ENCODE data around the gene ZFYVE19. TPM values are rescaled to one million over a fixed set of nuclear protein-coding genes. Genes with fewer than 3 reads are reported as not detected.
A peak's percentile ranks its signal among the peaks of the same experiment; 100 is the strongest.

The ZFYVE19 gene
- total RNA-seq, 1 donor from 2014 or later: 61.0 TPM

DNA sequence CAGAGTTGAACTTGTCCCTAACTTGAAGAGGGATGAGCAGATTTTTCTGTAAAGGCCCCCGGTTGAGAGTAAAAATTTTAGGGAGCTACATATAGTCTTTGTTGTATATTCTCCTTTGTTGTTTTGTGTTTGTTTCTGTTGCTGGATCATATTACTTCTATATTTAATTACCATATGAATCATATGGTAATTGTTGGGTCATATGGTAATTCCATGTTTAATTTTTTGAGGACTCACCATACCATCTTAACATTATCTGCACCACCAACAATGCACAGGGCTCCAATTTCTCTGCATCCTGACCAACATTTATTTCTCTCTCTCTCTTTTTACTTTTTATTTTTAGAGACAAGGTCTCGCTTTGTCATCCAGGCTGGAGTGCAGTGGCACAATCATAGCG lies 7.4 kb upstream of the ZFYVE19 start:
- intact Hi-C loops (cut with DNase I): no loop called here
- DNase-seq (ENCODE audit: low spot score in 2 of 2): no peak
- no peak overlapping the region for H3K27ac ChIP-seq

DNA sequence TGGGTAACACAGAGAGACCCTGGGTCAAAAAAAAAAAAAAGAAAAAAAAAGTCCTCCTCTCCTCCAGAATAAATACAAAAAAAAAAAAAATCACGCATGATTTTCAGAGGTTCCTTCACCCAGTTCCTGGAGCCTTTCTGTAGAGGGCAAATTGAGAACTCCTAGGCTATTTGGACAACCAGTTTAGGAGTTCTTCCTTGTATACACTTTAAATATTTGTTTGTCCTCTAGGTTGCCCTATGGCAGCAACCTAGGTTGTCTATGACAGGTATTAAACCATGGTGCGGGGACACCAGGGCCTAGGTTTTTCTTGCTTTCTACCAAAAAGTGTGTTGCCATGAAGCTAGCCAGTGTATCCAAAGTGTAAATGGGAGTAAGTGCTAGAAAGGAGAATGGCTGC lies 3.8 kb upstream of the ZFYVE19 start:
- DNase-seq (ENCODE audit: low spot score in 2 of 2): no peak
- intact Hi-C loops (cut with DNase I): no loop called here
- H3K27me3 ChIP-seq: no peaks in the 10 kb centered on the region
- TF ChIP-seq, protein P1, sequence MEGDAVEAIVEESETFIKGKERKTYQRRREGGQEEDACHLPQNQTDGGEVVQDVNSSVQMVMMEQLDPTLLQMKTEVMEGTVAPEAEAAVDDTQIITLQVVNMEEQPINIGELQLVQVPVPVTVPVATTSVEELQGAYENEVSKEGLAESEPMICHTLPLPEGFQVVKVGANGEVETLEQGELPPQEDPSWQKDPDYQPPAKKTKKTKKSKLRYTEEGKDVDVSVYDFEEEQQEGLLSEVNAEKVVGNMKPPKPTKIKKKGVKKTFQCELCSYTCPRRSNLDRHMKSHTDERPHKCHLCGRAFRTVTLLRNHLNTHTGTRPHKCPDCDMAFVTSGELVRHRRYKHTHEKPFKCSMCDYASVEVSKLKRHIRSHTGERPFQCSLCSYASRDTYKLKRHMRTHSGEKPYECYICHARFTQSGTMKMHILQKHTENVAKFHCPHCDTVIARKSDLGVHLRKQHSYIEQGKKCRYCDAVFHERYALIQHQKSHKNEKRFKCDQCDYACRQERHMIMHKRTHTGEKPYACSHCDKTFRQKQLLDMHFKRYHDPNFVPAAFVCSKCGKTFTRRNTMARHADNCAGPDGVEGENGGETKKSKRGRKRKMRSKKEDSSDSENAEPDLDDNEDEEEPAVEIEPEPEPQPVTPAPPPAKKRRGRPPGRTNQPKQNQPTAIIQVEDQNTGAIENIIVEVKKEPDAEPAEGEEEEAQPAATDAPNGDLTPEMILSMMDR (IDR thresholded peaks at IDR 0.05): no peak
- H3K4me1 ChIP-seq: peaks cover 0 to 11% of the 10 kb centered on the region in 2 donors
- H3K9me3 ChIP-seq: no peaks in the 10 kb centered on the region
- no peak overlapping the region for H3K4me3 ChIP-seq
- H3K36me3 ChIP-seq: peaks cover 0 to 3% of the 10 kb centered on the region in 2 donors
- H3K27ac ChIP-seq: no peak overlapping the region

More for the DNA sequence above, 7.4 kb upstream of the ZFYVE19 start:
- Histone ChIP-seq H3K9me3 (no peaks in the 10 kb centered on the region), H3K4me3 (no peak overlapping the region), H3K36me3 (peaks cover 0 to 3% of the 10 kb centered on the region in 2 donors), H3K27me3 (no peaks in the 10 kb centered on the region), H3K4me1 (no peaks in the 10 kb centered on the region)
- TF ChIP-seq, protein P1 (IDR thresholded peaks at IDR 0.05): no peak

DNA sequence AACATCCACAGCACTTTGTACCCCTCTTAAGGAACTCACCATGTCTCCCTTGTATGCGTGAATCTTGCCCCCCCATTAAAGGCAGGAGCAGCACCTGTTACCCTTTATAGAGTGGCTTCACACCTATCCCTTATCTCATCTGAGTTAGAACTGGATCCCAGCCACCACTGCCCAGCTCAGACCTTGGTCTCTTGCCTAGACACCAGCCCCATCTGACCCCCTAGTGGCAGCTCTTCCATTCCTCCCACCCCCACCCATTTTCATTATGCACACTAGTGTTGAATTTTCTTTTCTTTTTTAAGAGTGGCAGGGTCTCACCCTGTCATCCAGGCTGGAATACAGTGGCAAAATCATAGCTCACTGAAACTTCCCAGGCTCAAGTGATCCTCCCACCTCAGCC lies 3.2 kb upstream of the ZFYVE19 start:
- no peak overlapping the region for H3K27ac ChIP-seq
- no peak for DNase-seq (ENCODE audit: low spot score in 2 of 2)
- H3K4me1 ChIP-seq: peaks cover 0 to 17% of the 10 kb centered on the region in 2 donors
- H3K36me3 ChIP-seq: peaks cover 0 to 3% of the 10 kb centered on the region in 2 donors
- no peak overlapping the region for H3K4me3 ChIP-seq
- H3K27me3 ChIP-seq: no peaks in the 10 kb centered on the region
- TF ChIP-seq, protein P1 (IDR thresholded peaks at IDR 0.05): no peak
- intact Hi-C loops (cut with DNase I): no loop called here
- no peaks in the 10 kb centered on the region for H3K9me3 ChIP-seq

DNA sequence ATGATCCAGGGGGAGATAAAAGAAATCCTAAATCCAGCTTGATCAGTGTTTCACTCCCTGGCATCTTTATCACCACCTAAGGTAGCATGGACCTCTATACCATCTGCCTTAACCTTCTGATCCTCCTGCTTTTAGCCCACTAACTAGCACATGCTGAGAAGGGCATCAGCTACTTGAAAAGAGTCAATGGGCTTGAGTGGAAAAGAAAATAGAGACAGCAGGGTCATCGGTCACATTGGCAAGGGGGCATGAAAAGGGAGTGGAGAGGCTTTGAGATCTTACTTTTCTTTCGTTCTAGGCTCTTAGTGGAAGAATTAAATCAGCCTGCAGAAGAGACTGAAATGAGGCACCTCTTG lies 239 bp upstream of the ZFYVE19 start:
- intact Hi-C loops (cut with DNase I): loop anchor here (1.0 to 5.0 kb wide), 3 partner anchors 51 to 114 kb away; partner anchors contain the start of genes RMDN3 and VPS18
- no peak for DNase-seq (ENCODE audit: low spot score in 2 of 2)
- TF ChIP-seq, protein P1 (IDR thresholded peaks at IDR 0.05): no peak
- H3K27me3 ChIP-seq: no peaks in the 10 kb centered on the region
- peak overlapping the region; percentile 89 to 93 for H3K27ac ChIP-seq
- H3K4me3 ChIP-seq: peak overlapping the region; percentile 77 to 88
- no peaks in the 10 kb centered on the region for H3K9me3 ChIP-seq
- H3K4me1 ChIP-seq: peaks cover 0 to 18% of the 10 kb centered on the region in 2 donors
- peaks cover 0 to 13% of the 10 kb centered on the region in 2 donors for H3K36me3 ChIP-seq

DNA sequence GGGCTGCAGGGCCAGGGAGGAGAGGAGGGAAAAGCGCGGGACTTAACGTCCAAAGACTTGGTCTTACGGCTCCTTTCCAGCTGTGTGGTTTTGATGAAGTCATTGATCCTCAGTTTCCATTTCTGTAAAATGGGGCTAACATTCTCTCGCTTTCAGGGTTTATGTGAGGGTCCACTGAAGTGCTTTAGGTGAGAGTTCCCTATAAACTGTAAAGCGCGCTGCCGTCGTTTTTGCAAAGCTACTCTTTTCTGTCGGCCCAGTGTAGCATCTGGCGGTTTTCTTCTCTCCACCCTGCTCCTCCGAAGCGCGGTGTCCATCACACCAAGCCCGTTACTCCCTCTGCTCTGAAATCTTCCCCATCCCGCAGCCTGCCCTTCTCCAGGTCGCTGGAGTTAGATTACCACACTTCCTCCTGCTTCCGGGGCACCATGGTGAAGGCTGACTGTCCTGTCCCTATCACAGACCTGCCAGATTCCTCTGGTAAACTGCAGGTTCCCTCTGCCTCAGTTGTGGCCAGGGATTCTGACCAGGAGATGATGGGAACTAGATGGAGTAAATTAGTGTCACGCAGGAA lies 1.1 kb downstream of the ZFYVE19 start:
- TF ChIP-seq, protein P1 (IDR thresholded peaks at IDR 0.05): no peak
- peaks cover 0 to 17% of the 10 kb centered on the region in 2 donors for H3K36me3 ChIP-seq
- H3K4me1 ChIP-seq: peaks cover 0 to 18% of the 10 kb centered on the region in 2 donors
- H3K9me3 ChIP-seq: no peaks in the 10 kb centered on the region
- intact Hi-C loops (cut with DNase I): loop anchor here (1.0 to 5.0 kb wide), 3 partner anchors 53 to 116 kb away; partner anchors contain the start of genes RMDN3 and VPS18
- H3K4me3 ChIP-seq: peak overlapping the region; percentile 77 to 88
- H3K27me3 ChIP-seq: no peaks in the 10 kb centered on the region
- DNase-seq (ENCODE audit: low spot score in 2 of 2): no peak
- H3K27ac ChIP-seq: no peak overlapping the region

Measured in ascending aorta (tissue), 2 donors.